Endodermal cell (in vitro differentiated cells): Measurements from ENCODE around the gene PPIP5K1. TPM values are rescaled to one million over a fixed set of nuclear protein-coding genes. Genes with fewer than 3 reads are reported as not detected.
"Not testable (repeated sequence)": the region's sequence is repeated elsewhere in the genome, so short reads cannot be mapped to it uniquely, and the experiment has no call there.

Experiments used
- DNase-seq: peaks from one replicate; pipeline ENCODE4 v3.0.0-alpha.2; 2017
- H3K27ac ChIP-seq: 2 replicates; pipeline ENCODE4 v1.5.1; 2013; ENCODE audit warnings: mild to moderate bottlenecking, low read depth, low read length, moderate library complexity
- H3K27me3 ChIP-seq: 2 replicates; pipeline ENCODE4 v1.6.1; 2013; ENCODE audit warnings: mild to moderate bottlenecking, low read length, moderate library complexity; ENCODE audit not compliant: insufficient read depth, control insufficient read depth, poor library complexity, severe bottlenecking
- H3K36me3 ChIP-seq: 2 replicates; pipeline ENCODE4 v1.7.0; 2013; ENCODE audit warnings: mild to moderate bottlenecking, low read length, moderate library complexity; ENCODE audit not compliant: control insufficient read depth, insufficient read depth
- H3K4me1 ChIP-seq: one replicate; pipeline ENCODE4 v1.7.0; 2013; ENCODE audit warnings: low read length; ENCODE audit not compliant: control insufficient read depth, insufficient read depth
- H3K4me3 ChIP-seq: 2 replicates; pipeline ENCODE4 v1.5.1; 2013; ENCODE audit warnings: mild to moderate bottlenecking, low read length, moderate library complexity
- H3K9ac ChIP-seq: 2 replicates; pipeline ENCODE4 v1.6.1; 2013; ENCODE audit warnings: mild to moderate bottlenecking, low read length, moderate library complexity; ENCODE audit not compliant: poor library complexity, severe bottlenecking; ENCODE audit errors: extremely low read depth
- H3K9me3 ChIP-seq: 2 replicates; pipeline ENCODE4 v1.6.1; 2013; ENCODE audit warnings: mild to moderate bottlenecking, low read length, moderate library complexity; ENCODE audit not compliant: control insufficient read depth
- H3K27ac Mint-ChIP-seq: 2 replicates; pipeline ENCODE4 v1.8.0; 2020; ENCODE audit warnings: mixed read lengths
- H3K27me3 Mint-ChIP-seq: 2 replicates; pipeline ENCODE4 v1.8.0; 2021; ENCODE audit warnings: mild to moderate bottlenecking, mixed read lengths; ENCODE audit not compliant: insufficient read depth
- H3K36me3 Mint-ChIP-seq: 2 replicates; pipeline ENCODE4 v1.8.0; 2020; ENCODE audit warnings: low read depth, mixed read lengths
- H3K4me1 Mint-ChIP-seq: 2 replicates; pipeline ENCODE4 v1.8.0; 2020; ENCODE audit warnings: mixed read lengths
- H3K4me3 Mint-ChIP-seq: 2 replicates; pipeline ENCODE4 v1.8.0; 2020; ENCODE audit warnings: mild to moderate bottlenecking, moderate library complexity, mixed read lengths
- H3K9me3 Mint-ChIP-seq: 2 replicates; pipeline ENCODE4 v1.8.0; 2020; ENCODE audit warnings: mild to moderate bottlenecking, mixed read lengths
- CTCF ChIP-seq: fragments of 200-600 bp; sonication (generic); conservative IDR thresholded peaks from 2 replicates; pipeline ENCODE4 v1.5.0; 2021; ENCODE audit warnings: antibody characterized with exemption, mild to moderate bottlenecking
- WGBS, 2 experiments: methylation state at CpG; one replicate each; pipeline versions ENCODE4 v1.1.5 to v1.1.7; 2013; ENCODE audit warnings: missing lambda C conversion rate in 2 of 2, mixed read lengths in 1 of 2; ENCODE audit not compliant: insufficient coverage in 1 of 2, insufficient read length in 1 of 2; 5-methylcytosine and 5-hydroxymethylcytosine counted together
- long read RNA-seq, 4 experiments: library from polyadenylated mRNA in 2 of 4; library from RNA in 1 of 4; library from capped mRNA in 1 of 4; stranded (forward) in 3 of 4; unstranded in 1 of 4; transcript quantifications; one replicate each; pipeline ENCODE4 v2.0.0, GENCODE V29; 2020 to 2021; ENCODE audit warnings: inconsistent platforms in 1 of 4
- polyA plus RNA-seq, 2 experiments: library from polyadenylated mRNA; stranded (reverse); fragments of 50-300 nt; gene quantifications; one replicate each; pipeline ENCODE4 v1.2.3, GENCODE V29; 2013
- total RNA-seq, 2 donors: library from RNA; stranded (reverse); fragmentation: NEBNext Ultra II Directional in 1 of 2; extraction: Animal tissue kit (Norgen Biotek cat#: 25700) in 1 of 2; gene quantifications; 2 replicates in 1 of 2; 3 replicates in 1 of 2; pipeline ENCODE4 v1.2.1, GENCODE V29; 2021

The PPIP5K1 gene
- 10 to 100 TPM in 1 of 2 donors, 1 to 10 TPM in 1; 3.3 to 16.0 TPM for total RNA-seq
- 21.7 TPM for polyA plus RNA-seq (2013, experiment 1 of 2)
- 14.4 TPM for polyA plus RNA-seq (2013, experiment 2 of 2)
- long read RNA-seq, experiment 1, partial matches to known transcripts, result 1 of 1 reads
- long read RNA-seq, experiment 1, other reads (novel, unspliced or antisense), result 0 of 1 reads
- long read RNA-seq, experiment 2, partial matches to known transcripts, result 0 of 2 reads
- long read RNA-seq, experiment 2, other reads (novel, unspliced or antisense), result 2 of 2 reads
- long read RNA-seq, experiment 3, partial matches to known transcripts, result 0 of 4 reads
- long read RNA-seq, experiment 3, other reads (novel, unspliced or antisense), result 4 of 4 reads
- long read RNA-seq, experiment 4, result 0 reads

GRCh38 chr15:43589778-43590466 is at the start of gene PPIP5K1:
PPIP5K1 (minus strand) TSS chr15:43590208; CDS start chr15:43584504, 5,704 bp downstream.
- no CpG with 5 or more reads among the region's 54 CpGs for WGBS, 2 experiments
- not testable (repeated sequence) for H3K36me3 Mint-ChIP-seq, H3K4me1 Mint-ChIP-seq, H3K36me3 ChIP-seq, DNase-seq, H3K27me3 Mint-ChIP-seq, H3K4me1 ChIP-seq, H3K9ac ChIP-seq, H3K27ac ChIP-seq, H3K27ac Mint-ChIP-seq, H3K9me3 ChIP-seq, H3K27me3 ChIP-seq, H3K4me3 ChIP-seq, H3K9me3 Mint-ChIP-seq, H3K4me3 Mint-ChIP-seq

GRCh38 chr15:43638464-43639204 is 48.6 kb upstream of the PPIP5K1 start:
- peaks cover 19% of the 10 kb centered on the region for H3K27me3 Mint-ChIP-seq
- H3K9me3 ChIP-seq, H3K36me3 ChIP-seq, H3K36me3 Mint-ChIP-seq, H3K9me3 Mint-ChIP-seq, H3K4me1 Mint-ChIP-seq, H3K27ac Mint-ChIP-seq, H3K27ac ChIP-seq, H3K4me1 ChIP-seq, DNase-seq, H3K27me3 ChIP-seq, H3K9ac ChIP-seq, H3K4me3 Mint-ChIP-seq, H3K4me3 ChIP-seq: not testable (repeated sequence)
- 96 to 100% methylated on average over 7 to 8 of the region's 8 CpGs for WGBS, 2 experiments

DNA sequence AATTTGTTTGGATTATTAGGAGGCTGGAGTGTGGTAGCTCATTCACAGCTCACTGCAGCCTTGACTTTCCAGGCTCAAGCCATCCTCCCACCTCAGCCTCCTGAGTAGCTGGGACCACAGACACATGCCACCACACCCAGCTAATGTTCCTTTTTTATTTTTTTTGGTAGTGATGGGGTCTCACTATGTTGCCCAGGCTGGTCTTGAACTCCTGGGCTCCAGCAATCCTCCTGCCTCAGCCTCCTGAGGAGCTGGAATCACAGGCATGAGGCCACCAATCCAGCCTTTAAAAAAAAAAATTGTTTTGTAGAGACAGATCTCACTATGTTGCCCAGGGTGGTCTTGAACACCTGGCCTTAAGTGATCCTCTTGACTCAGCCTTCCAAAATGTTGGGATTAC is 36.9 kb upstream of the PPIP5K1 start:
- H3K36me3 Mint-ChIP-seq, H3K27me3 ChIP-seq, H3K4me1 ChIP-seq, H3K27ac Mint-ChIP-seq, H3K4me3 Mint-ChIP-seq, H3K4me3 ChIP-seq, H3K27ac ChIP-seq, H3K4me1 Mint-ChIP-seq, DNase-seq, H3K36me3 ChIP-seq, H3K9me3 Mint-ChIP-seq, H3K9me3 ChIP-seq, H3K9ac ChIP-seq: not testable (repeated sequence)
- H3K27me3 Mint-ChIP-seq, result peaks cover 20% of the 10 kb centered on the region

GRCh38 chr15:43625106-43625505 is 35.1 kb upstream of the PPIP5K1 start:
- WGBS, 2 experiments, result 89 to 96% methylated on average over 3 to 5 of the region's 5 CpGs
- Histone ChIP-seq H3K4me3 (no peak overlapping the region), H3K36me3 (no peaks in the 10 kb centered on the region), H3K9me3 (no peaks in the 10 kb centered on the region), H3K9ac (no peak overlapping the region), H3K27ac (no peak overlapping the region), H3K27me3 (no peaks in the 10 kb centered on the region), H3K4me1 (no peaks in the 10 kb centered on the region)
- H3K9me3 Mint-ChIP-seq, result no peaks in the 10 kb centered on the region
- H3K27me3 Mint-ChIP-seq, result peaks cover 14% of the 10 kb centered on the region
- H3K4me1 Mint-ChIP-seq, result no peaks in the 10 kb centered on the region
- no peaks in the 10 kb centered on the region for H3K36me3 Mint-ChIP-seq
- no peak for DNase-seq
- no peak overlapping the region for H3K27ac Mint-ChIP-seq
- no peak for TF ChIP-seq CTCF
- no peak overlapping the region for H3K4me3 Mint-ChIP-seq

DNA sequence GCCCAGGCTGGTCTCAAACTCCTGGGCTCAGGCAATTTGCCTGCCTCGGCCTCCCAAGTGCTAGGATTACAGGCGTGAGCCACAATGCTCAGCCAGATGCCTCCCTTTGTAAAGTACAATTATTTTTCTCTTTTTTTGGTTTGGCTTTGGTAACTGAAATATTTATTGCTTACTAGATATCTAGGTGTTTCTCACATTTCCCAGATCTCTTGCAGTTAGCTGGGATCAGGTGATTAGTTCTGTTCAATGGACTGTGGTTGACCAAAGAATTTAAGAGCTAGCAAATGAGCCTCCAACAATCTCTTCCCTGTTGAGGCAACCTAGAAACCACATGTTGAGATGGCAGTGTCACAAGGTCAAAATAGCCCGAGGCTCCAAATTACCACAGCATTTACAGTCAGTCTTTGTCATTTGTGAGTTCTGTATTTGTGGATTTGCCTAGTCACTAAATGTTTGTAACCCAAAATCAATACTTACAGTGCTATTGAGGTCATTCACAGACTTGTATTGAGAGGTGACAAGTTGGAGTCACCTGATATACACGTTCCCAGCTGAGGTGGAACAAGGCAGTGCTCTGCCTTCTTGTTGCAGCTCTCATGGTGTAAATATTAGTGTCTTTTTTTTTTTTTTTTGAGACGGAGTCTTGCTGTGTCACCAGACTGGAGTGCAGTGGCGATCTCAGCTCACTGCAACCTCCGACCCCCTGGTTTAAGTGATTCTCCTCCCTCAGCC is 32.2 kb upstream of the PPIP5K1 start:
- not testable (repeated sequence) for DNase-seq
- WGBS, 2 experiments, result 87% methylated on average over 3 of the region's 7 CpGs; no CpG with 5 or more reads in 1 of the 2 experiments

More for the DNA sequence above, 32.2 kb upstream of the PPIP5K1 start:
- H3K9me3 Mint-ChIP-seq, H3K27ac Mint-ChIP-seq, H3K4me1 Mint-ChIP-seq, H3K36me3 Mint-ChIP-seq, H3K4me1 ChIP-seq, H3K27me3 ChIP-seq, H3K9me3 ChIP-seq, H3K36me3 ChIP-seq, H3K27ac ChIP-seq, H3K4me3 ChIP-seq, H3K4me3 Mint-ChIP-seq, H3K9ac ChIP-seq: not testable (repeated sequence)
- peaks cover 16% of the 10 kb centered on the region for H3K27me3 Mint-ChIP-seq
